Stimulated activated CD8-positive, alpha-beta memory T cell treated with anti-CD3 and anti-CD28 coated beads, Interleukin-2, amount 100 ng/mL, for 1 hour (primary cell): Measurements from ENCODE around the gene FBXL17.

Experiments
- DNase-seq, 2 donors: peaks; one replicate each; pipeline ENCODE4 v3.0.0-alpha.2; 2020; ENCODE audit warnings: low read depth in 2 of 2

FBXL17 gene

GRCh38 chr5:108084105-108084504, 297.8 kb downstream of the FBXL17 start:
- no peak for DNase-seq

DNA sequence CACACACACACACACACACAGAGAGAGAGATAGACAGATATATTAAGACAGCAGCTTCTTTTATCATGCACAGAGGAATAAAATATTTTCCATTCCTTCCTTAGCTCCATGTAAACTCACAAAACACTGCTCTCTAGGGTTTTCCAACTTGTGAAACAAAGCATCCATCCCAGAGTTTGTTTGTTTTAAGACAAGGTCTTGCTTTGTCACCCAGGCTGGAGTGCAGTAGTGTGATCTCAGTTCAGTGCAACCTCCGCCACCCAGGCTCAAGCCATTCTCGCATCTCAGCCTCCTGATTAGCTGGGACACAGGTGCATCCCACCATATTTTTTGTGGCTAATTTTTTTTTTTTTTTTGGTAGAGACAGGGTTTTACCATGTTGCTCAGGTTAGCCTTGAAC, 298.7 kb downstream of the FBXL17 start:
- DNase-seq, result no peak

GRCh38 chr5:108081707-108082106, 300.2 kb downstream of the FBXL17 start:
- no peak for DNase-seq

DNA sequence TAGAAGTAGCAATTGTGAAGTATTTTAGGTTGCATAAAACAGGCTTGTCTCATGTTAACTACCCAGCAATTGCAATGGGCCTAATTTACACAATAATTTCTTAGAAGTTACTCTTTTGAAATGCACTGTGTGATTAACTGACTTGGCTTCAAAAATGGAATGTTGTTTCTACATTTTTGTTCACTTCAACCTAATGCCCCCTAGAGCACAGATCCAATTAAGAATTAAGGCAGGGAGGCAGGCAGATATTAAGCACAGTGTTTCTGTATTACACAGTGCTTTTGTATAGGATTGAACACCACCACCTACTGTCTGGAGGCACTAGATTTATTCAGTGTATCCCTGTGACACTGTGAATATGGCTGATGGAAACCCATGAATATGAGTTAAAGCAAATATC, 302.1 kb downstream of the FBXL17 start:
- no peak for DNase-seq

DNA sequence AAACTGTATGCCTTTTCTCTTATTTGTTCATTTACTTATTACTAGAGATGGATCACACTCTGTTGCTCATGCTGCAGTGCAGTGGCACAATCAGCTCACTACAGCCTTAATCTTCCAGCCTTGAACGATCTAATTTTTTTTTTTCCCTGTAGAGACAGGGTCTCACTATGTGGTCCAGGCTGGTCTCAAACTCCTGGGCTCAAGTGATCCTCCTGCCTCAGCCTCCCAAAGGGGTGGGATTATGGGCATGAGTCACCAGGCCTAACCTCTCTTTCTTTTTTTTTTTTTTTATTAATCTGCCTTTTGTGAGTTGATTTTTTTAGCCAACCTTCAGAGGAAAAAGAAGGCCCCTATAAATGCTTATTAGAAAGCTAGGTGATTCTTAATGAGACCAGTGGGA, 303.0 kb downstream of the FBXL17 start:
- DNase-seq, result no peak

DNA sequence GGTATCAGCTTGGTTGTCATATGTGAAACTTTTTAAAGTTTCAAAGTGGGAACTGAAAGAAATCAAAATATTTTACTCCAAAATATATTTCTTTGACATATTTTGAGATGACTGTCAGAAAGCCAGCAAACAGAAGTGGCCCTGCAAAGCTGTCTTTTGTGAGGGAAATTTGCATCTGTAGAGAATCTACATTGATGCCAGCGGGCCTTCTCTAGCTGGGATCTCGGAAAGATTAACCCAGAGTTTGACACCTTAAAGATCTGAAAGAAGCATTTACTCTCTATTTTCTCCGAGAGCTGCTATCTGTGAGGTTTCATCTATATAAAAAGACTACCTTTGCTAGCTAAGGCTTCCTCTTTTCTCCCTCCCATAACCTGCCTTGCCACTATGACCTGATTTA, 303.6 kb downstream of the FBXL17 start:
- DNase-seq, result no peak

DNA sequence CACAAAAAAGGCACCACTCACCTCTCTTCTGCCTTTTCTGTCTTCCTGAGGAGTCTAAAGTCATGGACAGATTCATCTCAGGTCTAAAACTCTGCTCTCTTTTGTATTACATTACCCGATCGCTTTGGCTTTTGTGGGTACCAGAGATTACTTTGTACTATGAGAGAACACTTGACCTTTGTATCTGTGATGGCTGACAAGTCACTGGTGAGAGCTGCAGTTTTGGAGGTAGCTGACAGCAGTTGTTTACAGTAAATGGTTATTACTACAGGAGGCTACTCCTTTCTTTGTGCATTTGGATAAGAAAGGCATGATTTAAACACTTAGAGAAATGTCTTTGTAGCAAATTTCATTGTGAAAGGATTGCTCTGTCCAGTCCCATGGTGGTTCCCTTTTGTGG, 307.3 kb downstream of the FBXL17 start:
- DNase-seq, result no peak

DNA sequence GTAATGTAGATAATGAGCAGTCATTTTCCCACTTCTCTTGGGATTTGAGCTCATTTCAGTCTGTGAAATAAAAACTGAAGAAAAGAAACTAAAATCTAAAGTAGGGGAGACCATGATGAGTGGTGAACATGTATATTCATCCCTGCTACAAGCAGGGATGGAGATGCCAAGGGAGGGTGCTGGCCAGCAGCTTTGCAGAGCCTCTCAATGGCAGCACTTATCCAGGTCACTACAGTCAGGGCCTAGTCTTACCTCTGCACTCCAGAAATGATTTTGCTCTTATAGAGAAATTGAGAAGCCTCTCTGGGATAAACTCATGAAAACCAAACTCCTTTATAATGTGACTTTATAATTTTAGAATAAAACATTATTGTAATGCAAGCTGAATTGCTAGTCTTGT, 317.6 kb downstream of the FBXL17 start:
- DNase-seq, result no peak

GRCh38 chr5:108061941-108062340, 320.0 kb downstream of the FBXL17 start:
- no peak for DNase-seq

DNA sequence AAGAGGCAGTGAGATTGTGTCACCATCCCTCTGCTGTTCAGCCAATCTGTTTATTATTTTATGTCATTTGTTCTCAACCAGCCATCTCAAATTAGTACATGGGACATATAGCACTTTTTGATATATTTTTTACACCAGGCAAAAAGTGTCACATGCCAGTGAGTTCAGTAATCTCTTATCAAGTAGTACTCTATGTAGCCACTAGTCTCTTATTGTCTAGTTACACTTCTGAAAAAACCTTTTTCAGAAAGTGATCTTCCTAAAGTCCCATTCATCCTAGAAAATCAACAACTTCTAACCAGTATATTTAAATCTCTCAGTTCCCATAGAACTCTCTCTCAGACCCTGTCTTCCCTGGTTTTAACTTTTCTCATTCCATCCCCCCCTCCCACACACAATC, 321.6 kb downstream of the FBXL17 start:
- DNase-seq, result no peak

DNA sequence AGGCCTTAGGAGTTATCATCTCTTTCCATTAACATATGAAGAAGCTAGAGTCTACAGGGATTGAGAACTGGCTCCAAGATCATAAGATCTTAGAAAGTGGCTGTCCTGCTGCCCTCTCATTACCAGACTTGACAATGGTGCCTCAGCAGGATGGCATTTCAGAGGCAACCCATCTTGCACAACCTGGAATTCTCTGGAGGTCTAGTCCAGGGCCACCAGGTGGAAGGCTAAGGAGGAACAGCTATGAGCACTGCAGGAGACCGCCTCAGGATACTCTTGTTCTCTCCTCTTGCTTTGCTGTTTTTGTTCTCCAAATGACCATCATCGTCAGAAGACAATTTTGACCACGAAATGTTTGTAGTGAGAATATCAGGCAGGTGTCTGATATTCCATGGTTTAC, 322.6 kb downstream of the FBXL17 start:
- DNase-seq, result no peak

- DNase-seq, result no peak
Measured at GRCh38 chr5:108054349-108054748, 327.5 kb downstream of the FBXL17 start.

DNA sequence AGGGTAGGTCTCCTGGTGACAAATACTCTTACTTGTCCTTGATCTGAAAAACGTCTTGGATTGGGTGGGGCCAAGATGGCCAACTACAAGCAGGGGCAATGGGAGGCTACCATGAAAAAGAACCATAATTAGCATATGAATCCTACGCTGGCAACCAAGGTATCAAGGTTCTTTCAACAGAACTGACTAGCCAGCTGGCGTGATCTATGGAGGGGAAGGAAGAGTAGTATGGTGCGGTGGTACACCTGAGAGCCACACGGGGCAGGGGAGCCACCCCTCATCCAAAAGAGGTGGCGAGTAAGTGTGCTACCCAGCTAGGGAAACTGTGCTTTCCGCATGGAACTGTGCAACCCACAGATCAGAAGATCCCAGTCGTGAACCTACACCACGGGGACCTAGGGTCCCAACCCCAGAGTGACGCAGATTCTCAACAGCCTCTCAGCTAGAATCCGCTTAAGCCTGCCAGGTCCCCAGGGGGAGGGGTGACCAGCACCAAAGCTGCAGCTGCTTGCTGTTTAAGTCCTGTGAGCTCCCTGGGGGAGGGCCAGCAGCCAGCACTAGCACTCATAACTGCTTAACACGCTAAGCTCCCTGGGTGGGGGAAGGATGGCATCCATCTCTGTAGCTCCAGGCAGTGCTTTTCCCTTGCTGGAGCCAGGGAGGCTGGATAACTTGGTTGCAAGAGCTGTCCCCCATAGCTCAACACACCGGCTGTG, 334.8 kb downstream of the FBXL17 start:
- DNase-seq, result no peak

DNA sequence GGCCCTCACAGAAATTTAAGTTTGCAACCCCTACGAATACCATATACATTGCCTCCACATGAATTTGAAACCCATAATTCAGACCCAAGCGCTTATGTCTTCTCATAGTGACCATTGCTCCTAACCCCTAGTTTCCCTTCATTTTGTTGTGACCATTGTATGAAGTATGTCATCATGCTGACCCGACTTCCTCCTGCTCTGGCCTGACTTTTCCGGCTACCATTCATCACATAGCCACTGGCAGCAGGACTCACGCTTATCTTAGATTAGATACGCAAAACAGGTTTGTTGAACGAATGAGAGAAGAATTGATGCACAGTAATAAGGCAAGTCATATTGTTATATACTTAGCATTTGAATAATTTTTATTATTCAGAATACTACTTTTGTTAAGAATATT, 345.4 kb downstream of the FBXL17 start:
- no peak for DNase-seq

- DNase-seq, result no peak
Measured at GRCh38 chr5:108028883-108029282, 353.0 kb downstream of the FBXL17 start.

DNA sequence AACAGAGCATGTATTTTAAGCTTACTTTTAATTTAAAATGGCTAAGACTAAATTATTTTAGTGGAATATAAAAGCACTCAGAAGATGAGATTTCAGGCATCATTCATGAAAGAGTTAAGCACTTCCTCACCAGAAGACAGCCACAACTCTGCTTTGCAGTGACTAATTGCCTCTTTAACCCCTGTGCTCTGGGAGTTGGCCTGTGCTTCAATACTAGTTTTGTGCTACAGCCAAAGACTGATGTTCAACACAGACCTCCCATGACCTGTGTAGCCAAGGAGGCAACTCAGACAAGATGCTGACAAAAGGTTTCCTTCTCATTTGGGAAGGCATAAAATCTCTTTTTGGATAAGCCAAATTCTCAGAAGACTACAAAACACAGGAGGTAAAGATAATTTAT, 353.5 kb downstream of the FBXL17 start:
- DNase-seq, result no peak

DNA sequence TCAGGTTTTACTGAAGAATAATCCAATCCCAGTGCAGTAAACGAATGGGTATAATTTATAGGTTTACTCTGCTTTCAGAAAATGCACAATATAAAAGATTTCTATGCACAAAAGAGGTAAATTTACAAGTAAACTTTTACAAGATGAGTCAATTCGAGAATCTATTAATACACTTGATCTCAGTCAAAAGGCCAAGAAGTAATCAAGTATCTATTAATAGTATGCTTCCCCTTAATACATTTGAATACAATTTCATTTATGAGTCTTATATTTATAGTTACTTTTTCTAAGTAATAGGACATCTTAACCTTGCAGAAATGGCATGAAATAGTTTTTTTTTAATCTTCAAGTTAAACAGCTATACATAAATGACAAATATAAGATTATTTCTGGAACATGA, 355.9 kb downstream of the FBXL17 start:
- no peak for DNase-seq

- DNase-seq, result no peak
Measured at GRCh38 chr5:108024986-108025385, 356.9 kb downstream of the FBXL17 start.

DNA sequence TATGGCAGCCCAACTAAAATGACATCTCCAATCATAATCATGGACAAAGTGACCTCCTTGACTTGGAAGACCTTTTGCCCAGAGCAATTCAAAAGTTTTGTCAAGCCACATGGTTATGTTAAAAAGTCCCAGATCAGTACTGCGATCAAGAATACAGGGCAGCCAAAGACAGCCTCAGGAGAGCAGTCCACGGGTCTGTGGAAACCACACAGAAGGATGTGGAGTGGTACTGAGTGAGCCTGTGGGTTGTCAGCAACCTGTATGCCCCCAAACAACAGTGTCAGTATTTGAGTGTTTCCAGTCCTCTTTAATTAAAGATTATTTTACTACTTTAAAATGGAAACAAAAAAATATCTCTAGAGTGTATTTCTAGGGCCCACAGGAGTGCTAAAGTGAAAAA, 365.8 kb downstream of the FBXL17 start:
- no peak for DNase-seq

DNA sequence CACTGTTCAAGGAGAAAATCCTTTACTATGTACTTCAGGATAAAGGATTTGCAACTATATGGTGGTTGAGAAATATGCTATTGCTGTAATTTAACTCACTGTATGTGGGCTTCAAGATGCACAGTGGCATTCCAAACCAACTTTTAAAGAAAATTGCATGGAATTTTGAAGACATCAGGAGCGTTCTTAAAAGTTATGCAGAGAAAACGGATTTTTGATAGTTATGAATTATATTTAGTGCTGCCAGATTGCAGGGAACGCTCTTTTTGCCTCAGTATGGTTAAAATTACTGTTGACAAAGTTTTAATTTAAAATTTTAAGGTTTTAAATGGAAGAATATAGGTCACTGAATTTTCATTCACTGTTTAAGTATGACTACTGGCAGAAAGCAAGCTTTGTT, 375.1 kb downstream of the FBXL17 start:
- no peak for DNase-seq

- no peak for DNase-seq
Measured at GRCh38 chr5:108003178-108003577, 378.7 kb downstream of the FBXL17 start.

- no peak for DNase-seq
Measured at GRCh38 chr5:108001222-108001621, 380.7 kb downstream of the FBXL17 start.

GRCh38 chr5:107997338-107997980, 384.4 kb downstream of the FBXL17 start:
- no peak for DNase-seq

GRCh38 chr5:107993341-107993740, 388.6 kb downstream of the FBXL17 start:
- no peak for DNase-seq
